ENCODE results near the gene CIRBP. TPM values are rescaled to one million over a fixed set of nuclear protein-coding genes. Genes with fewer than 3 reads are reported as not detected.

CIRBP gene
- total RNA-seq, 1 donor, result 380 TPM

GRCh38 chr19:1275976-1276627 lies 7.0 kb downstream of the CIRBP start:
- H3K4me1 ChIP-seq (ENCODE audit: insufficient read depth, low read length), result peaks cover 31% of the 10 kb centered on the region
- peak overlapping the region; percentile 86 for H3K27ac ChIP-seq (ENCODE audit: low read depth, low read length)
- H4K20me1 ChIP-seq (ENCODE audit: insufficient read depth, low read length), result peaks cover 38% of the 10 kb centered on the region
- H3K27me3 ChIP-seq (ENCODE audit: insufficient read depth, low read length), result no peaks in the 10 kb centered on the region
- H3K36me3 ChIP-seq (ENCODE audit: insufficient read depth, low read length), result peaks cover 61% of the 10 kb centered on the region
- no peaks in the 10 kb centered on the region for H3K9me3 ChIP-seq (ENCODE audit: low read depth, low read length)
- peak overlapping the region; percentile 77 for H3K4me3 ChIP-seq (ENCODE audit: insufficient read depth, low read length)
- H2AFZ ChIP-seq (ENCODE audit: low read length), result peak overlapping the region; percentile 46
- TF ChIP-seq CTCF (IDR thresholded peaks at IDR 0.05; ENCODE audit: extremely low read depth, low read depth, low read length), result no peak
- H3K4me2 ChIP-seq (ENCODE audit: insufficient read depth, low read length), result peak overlapping the region; percentile 92
- H3K79me2 ChIP-seq (ENCODE audit: insufficient read depth, low read length), result peaks cover 50% of the 10 kb centered on the region
- peak; percentile 93 for DNase-seq (ENCODE audit: insufficient read length, low spot score, missing footprints)

DNA sequence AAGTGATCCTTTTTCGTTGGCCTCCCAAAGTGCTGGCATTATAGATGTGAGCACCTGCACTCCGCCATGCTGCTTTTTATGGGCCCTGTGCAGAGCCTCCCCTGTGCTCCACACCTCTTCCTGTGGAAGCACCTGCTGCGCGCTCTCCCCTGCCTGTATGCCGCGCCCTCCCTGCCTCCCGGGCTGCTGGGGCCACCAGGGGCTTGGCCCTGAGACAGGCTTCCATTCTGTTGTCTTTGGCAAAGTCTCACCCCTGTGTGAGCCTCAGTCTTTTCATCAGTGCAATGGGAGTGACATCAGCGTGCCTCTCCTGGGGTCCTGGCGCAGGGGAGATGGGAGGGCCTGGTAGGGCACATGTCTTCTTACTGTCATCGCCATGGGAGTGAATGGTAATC lies 7.5 kb downstream of the CIRBP start:
- Histone ChIP-seq H3K4me3 (ENCODE audit: insufficient read depth, low read length) (peak overlapping the region; percentile 77), H4K20me1 (ENCODE audit: insufficient read depth, low read length) (peaks cover 34% of the 10 kb centered on the region), H3K9me3 (ENCODE audit: low read depth, low read length) (no peaks in the 10 kb centered on the region), H3K27me3 (ENCODE audit: insufficient read depth, low read length) (no peaks in the 10 kb centered on the region), H3K4me2 (ENCODE audit: insufficient read depth, low read length) (peak overlapping the region; percentile 92), H3K36me3 (ENCODE audit: insufficient read depth, low read length) (peaks cover 56% of the 10 kb centered on the region), H3K79me2 (ENCODE audit: insufficient read depth, low read length) (peaks cover 44% of the 10 kb centered on the region), H3K4me1 (ENCODE audit: insufficient read depth, low read length) (peaks cover 26% of the 10 kb centered on the region), H2AFZ (ENCODE audit: low read length) (no peak overlapping the region), H3K27ac (ENCODE audit: low read depth, low read length) (peak overlapping the region; percentile 86)
- no peak for DNase-seq (ENCODE audit: insufficient read length, low spot score, missing footprints)
- no peak for TF ChIP-seq CTCF (IDR thresholded peaks at IDR 0.05; ENCODE audit: extremely low read depth, low read depth, low read length)

GRCh38 chr19:1277061-1277460 lies 7.9 kb downstream of the CIRBP start:
- Histone ChIP-seq H3K4me1 (ENCODE audit: insufficient read depth, low read length) (peaks cover 22% of the 10 kb centered on the region), H3K36me3 (ENCODE audit: insufficient read depth, low read length) (peaks cover 51% of the 10 kb centered on the region), H3K79me2 (ENCODE audit: insufficient read depth, low read length) (peaks cover 40% of the 10 kb centered on the region), H3K27me3 (ENCODE audit: insufficient read depth, low read length) (no peaks in the 10 kb centered on the region), H2AFZ (ENCODE audit: low read length) (no peak overlapping the region), H4K20me1 (ENCODE audit: insufficient read depth, low read length) (peaks cover 30% of the 10 kb centered on the region), H3K4me2 (ENCODE audit: insufficient read depth, low read length) (no peak overlapping the region), H3K4me3 (ENCODE audit: insufficient read depth, low read length) (peak overlapping the region; percentile 77), H3K27ac (ENCODE audit: low read depth, low read length) (peak overlapping the region; percentile 86), H3K9me3 (ENCODE audit: low read depth, low read length) (no peaks in the 10 kb centered on the region)
- no peak for DNase-seq (ENCODE audit: insufficient read length, low spot score, missing footprints)
- TF ChIP-seq CTCF (IDR thresholded peaks at IDR 0.05; ENCODE audit: extremely low read depth, low read depth, low read length), result no peak

- H3K27ac ChIP-seq (ENCODE audit: low read depth, low read length), result no peak overlapping the region
- H3K79me2 ChIP-seq (ENCODE audit: insufficient read depth, low read length), result peaks cover 30% of the 10 kb centered on the region
- H3K4me3 ChIP-seq (ENCODE audit: insufficient read depth, low read length), result no peak overlapping the region
- no peak overlapping the region for H2AFZ ChIP-seq (ENCODE audit: low read length)
- peaks cover under 1% of the 10 kb centered on the region for H3K27me3 ChIP-seq (ENCODE audit: insufficient read depth, low read length)
- peaks cover 22% of the 10 kb centered on the region for H3K4me1 ChIP-seq (ENCODE audit: insufficient read depth, low read length)
- H4K20me1 ChIP-seq (ENCODE audit: insufficient read depth, low read length), result peaks cover 27% of the 10 kb centered on the region
- H3K9me3 ChIP-seq (ENCODE audit: low read depth, low read length), result no peaks in the 10 kb centered on the region
- H3K36me3 ChIP-seq (ENCODE audit: insufficient read depth, low read length), result peaks cover 41% of the 10 kb centered on the region
- TF ChIP-seq CTCF (IDR thresholded peaks at IDR 0.05; ENCODE audit: extremely low read depth, low read depth, low read length), result no peak
- H3K4me2 ChIP-seq (ENCODE audit: insufficient read depth, low read length), result no peak overlapping the region
- no peak for DNase-seq (ENCODE audit: insufficient read length, low spot score, missing footprints)
Observed at GRCh38 chr19:1278074-1278473, 8.9 kb downstream of the CIRBP start.

Measured in osteoblast (primary cell).